C4-2B (cell line): ENCODE data around the gene TNFAIP8L3.

ENCODE experiments used
- H3K27ac ChIP-seq: fragments of 450-650 bp; 2 replicates; pipeline ENCODE4 v1.5.1; 2017
- CTCF ChIP-seq: fragments of 450-650 bp; conservative IDR thresholded peaks from 2 replicates; pipeline ENCODE4 v1.5.1; 2017; ENCODE audit warnings: mild to moderate bottlenecking
- ZFX ChIP-seq: fragments of 450-650 bp; IDR thresholded peaks from 2 replicates; pipeline ENCODE4 v1.6.1; 2017

TNFAIP8L3 gene

GRCh38 chr15:51069983-51070382, 24.7 kb downstream of the TNFAIP8L3 start:
- TF ChIP-seq ZFX (no peak), CTCF (no peak)
- H3K27ac ChIP-seq, result no peak overlapping the region

- TF ChIP-seq ZFX, result no peak
- TF ChIP-seq CTCF, result no peak
Measured at GRCh38 chr15:51067510-51067909, 27.2 kb downstream of the TNFAIP8L3 start.

GRCh38 chr15:51065781-51066180, 28.9 kb downstream of the TNFAIP8L3 start:
- TF ChIP-seq ZFX (no peak), CTCF (no peak)

More at GRCh38 chr15:51067510-51067909, 27.2 kb downstream of the TNFAIP8L3 start:
- H3K27ac ChIP-seq, result no peak overlapping the region

GRCh38 chr15:51065261-51065660, 29.4 kb downstream of the TNFAIP8L3 start:
- H3K27ac ChIP-seq, result no peak overlapping the region
- TF ChIP-seq CTCF (no peak), ZFX (no peak)

More at GRCh38 chr15:51065781-51066180, 28.9 kb downstream of the TNFAIP8L3 start:
- H3K27ac ChIP-seq, result no peak overlapping the region

GRCh38 chr15:51062736-51063135, 32.0 kb downstream of the TNFAIP8L3 start:
- H3K27ac ChIP-seq, result no peak overlapping the region
- TF ChIP-seq CTCF (no peak), ZFX (no peak)

- no peak for TF ChIP-seq ZFX
- no peak for TF ChIP-seq CTCF
- no peak overlapping the region for H3K27ac ChIP-seq
Measured at GRCh38 chr15:51060030-51060673, 34.6 kb downstream of the TNFAIP8L3 start.

- TF ChIP-seq CTCF, result no peak
- no peak for TF ChIP-seq ZFX
- H3K27ac ChIP-seq, result no peak overlapping the region
Measured at GRCh38 chr15:51054535-51054934, 40.2 kb downstream of the TNFAIP8L3 start.
